GM12878 (cell line): ENCODE measurements around the gene ZBED3. TPM values are rescaled to one million over a fixed set of nuclear protein-coding genes. Genes with fewer than 3 reads are reported as not detected.

Experiments
- CREM ChIP-seq: IDR thresholded peaks from 2 replicates; pipeline ENCODE4 v1.6.1; 2014; ENCODE audit warnings: antibody characterized with exemption, low read depth
- EED ChIP-seq: sonication (generic); IDR thresholded peaks from 2 replicates; pipeline ENCODE4 v1.6.1; 2016; ENCODE audit warnings: antibody characterized with exemption, low read depth
- GATAD2B ChIP-seq: fragments of 450-650 bp; conservative IDR thresholded peaks from 2 replicates; pipeline ENCODE4 v1.6.1; 2017; ENCODE audit warnings: low read depth, mild to moderate bottlenecking, moderate library complexity
- MYB ChIP-seq: fragments of 150-350 bp; IDR thresholded peaks from 2 replicates; pipeline ENCODE4 v1.6.1; 2014; ENCODE audit warnings: mild to moderate bottlenecking, low read depth, low read length, borderline replicate concordance
- RUNX3 ChIP-seq: IDR thresholded peaks from 2 replicates; pipeline ENCODE4 v1.6.1; 2012; ENCODE audit warnings: low read length, inconsistent platforms
- SMARCA5 ChIP-seq: fragments of 450-650 bp; IDR thresholded peaks from 2 replicates; pipeline ENCODE4 v1.6.1; 2017; ENCODE audit warnings: mild to moderate bottlenecking
- TARDBP ChIP-seq: IDR thresholded peaks from 2 replicates; pipeline ENCODE4 v1.6.1; 2016; ENCODE audit warnings: borderline replicate concordance
- ZNF207 ChIP-seq: fragments of 450-650 bp; IDR thresholded peaks from 2 replicates; pipeline ENCODE4 v1.6.1; 2014; ENCODE audit warnings: antibody characterized with exemption, mild to moderate bottlenecking, borderline replicate concordance
- ZNF592 ChIP-seq: fragments of 450-650 bp; IDR thresholded peaks from 2 replicates; pipeline ENCODE4 v1.6.1; 2017; ENCODE audit warnings: mild to moderate bottlenecking, moderate library complexity
- polyA plus RNA-seq, 11 experiments: library from polyadenylated mRNA; depleted of rRNA in 4 of 11; unstranded in 6 of 11; stranded (reverse) in 5 of 11; fragments of >200 nt; fragmentation: Nextera tagmentation in 4 of 11; fragmentation: Illumina TruSeq in 1 of 11; extraction: Ambion mirVana in 4 of 11; extraction: Trizol in 1 of 11; gene quantifications; 1 replicate in 1 of 11; 2 replicates in 10 of 11; pipeline versions ENCODE4 v1.2.1 to v1.2.3, GENCODE V29; 2011 to 2016; ENCODE audit warnings: inconsistent platforms in 2 of 11, missing spikeins in 2 of 11, low read depth in 1 of 11
- total RNA-seq, 4 experiments: library from RNA; depleted of rRNA in 3 of 4; stranded (reverse); fragments of >200 nt in 3 of 4; fragmentation: Illumina TruSeq in 1 of 4; extraction: Trizol in 1 of 4; gene quantifications; 2 replicates each; pipeline versions ENCODE4 v1.2.1 to v1.2.3, GENCODE V29; 2013 to 2021
- TF ChIP-seq, protein P1 (sequence below): IDR thresholded peaks from 2 replicates; pipeline ENCODE4 v1.6.1; 2011; ENCODE audit warnings: borderline replicate concordance, low read depth, mild to moderate bottlenecking, moderate library complexity, mixed read lengths, low read length; ENCODE audit not compliant: insufficient read depth; ENCODE audit errors: extremely low read length
- TF ChIP-seq, protein P2 (sequence below): fragments of 450-650 bp; IDR thresholded peaks from 2 replicates; pipeline ENCODE4 v1.6.1; 2017; ENCODE audit warnings: borderline replicate concordance
- TF ChIP-seq, protein P3 (sequence below): fragments of 450-650 bp; IDR thresholded peaks from 2 replicates; pipeline ENCODE4 v1.6.1; 2017; ENCODE audit warnings: mild to moderate bottlenecking, moderate library complexity

The ZBED3 gene
- total and polyA plus RNA-seq, 10 of the 15 experiments (the other 5 are each of a cell fraction or from before 2014, with no cell fraction given), result 1.0 to 16.9 (median 2.5) TPM

DNA sequence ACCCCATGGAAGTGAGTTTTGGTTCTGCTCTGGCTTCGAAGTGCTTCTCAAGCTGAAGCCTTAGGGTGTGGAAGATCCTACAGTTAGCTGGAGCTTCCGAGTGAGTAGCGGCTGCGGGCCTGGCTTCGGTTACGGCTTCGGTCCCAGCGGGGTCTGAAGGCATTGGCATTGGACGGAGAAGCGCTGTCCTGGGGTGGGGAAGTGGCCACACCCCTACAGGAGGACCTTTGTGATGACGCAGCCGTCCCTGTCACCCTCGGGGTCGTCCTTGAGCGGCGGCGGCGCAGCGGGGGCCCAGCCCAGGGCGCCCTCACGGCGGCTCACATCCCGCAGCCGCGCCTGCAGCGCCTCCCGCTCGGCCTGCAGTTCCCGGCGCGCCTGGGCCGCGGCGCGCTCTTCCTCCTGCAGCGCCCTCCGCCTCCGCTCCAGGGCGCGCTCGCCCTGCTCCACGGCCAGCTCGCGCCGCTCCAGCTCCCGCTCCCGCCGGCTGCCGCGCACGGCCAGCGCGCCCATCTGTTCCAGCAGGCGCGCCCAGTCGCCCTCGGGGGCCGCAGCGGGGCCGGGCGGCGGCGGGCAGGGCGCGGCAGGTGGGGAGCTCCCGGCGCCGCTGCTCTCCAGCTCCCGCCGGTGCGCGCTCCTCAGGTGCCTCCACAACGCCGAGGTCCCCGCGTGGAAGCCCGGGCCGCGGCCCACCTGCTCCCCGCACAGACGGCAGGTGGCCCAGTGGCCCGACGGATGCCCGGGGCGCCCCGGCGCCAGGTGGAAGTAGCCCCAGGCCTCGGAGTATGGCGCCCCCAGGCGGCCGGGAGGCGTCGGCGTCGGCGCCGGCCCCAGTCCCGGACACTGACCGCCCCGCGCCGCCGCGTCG lies 9.9 kb downstream of the ZBED3 start (continued):
- TF ChIP-seq GATAD2B (peak; percentile 74), TARDBP (no peak), MYB (no peak), CREM (peak; percentile 12; the same call in 1 of the 2 replicates), SMARCA5 (no peak), RUNX3 (no peak), EED (no peak), ZNF207 (0 out of 2 replicates have a peak, but pooled peaks have one; percentile 38), ZNF592 (peak; percentile 15; the same call in 1 of the 2 replicates)
- TF ChIP-seq, protein P1, sequence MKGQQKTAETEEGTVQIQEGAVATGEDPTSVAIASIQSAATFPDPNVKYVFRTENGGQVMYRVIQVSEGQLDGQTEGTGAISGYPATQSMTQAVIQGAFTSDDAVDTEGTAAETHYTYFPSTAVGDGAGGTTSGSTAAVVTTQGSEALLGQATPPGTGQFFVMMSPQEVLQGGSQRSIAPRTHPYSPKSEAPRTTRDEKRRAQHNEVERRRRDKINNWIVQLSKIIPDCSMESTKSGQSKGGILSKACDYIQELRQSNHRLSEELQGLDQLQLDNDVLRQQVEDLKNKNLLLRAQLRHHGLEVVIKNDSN, result no peak
- TF ChIP-seq, protein P2, sequence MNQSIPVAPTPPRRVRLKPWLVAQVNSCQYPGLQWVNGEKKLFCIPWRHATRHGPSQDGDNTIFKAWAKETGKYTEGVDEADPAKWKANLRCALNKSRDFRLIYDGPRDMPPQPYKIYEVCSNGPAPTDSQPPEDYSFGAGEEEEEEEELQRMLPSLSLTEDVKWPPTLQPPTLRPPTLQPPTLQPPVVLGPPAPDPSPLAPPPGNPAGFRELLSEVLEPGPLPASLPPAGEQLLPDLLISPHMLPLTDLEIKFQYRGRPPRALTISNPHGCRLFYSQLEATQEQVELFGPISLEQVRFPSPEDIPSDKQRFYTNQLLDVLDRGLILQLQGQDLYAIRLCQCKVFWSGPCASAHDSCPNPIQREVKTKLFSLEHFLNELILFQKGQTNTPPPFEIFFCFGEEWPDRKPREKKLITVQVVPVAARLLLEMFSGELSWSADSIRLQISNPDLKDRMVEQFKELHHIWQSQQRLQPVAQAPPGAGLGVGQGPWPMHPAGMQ, result no peak
- TF ChIP-seq, protein P3, sequence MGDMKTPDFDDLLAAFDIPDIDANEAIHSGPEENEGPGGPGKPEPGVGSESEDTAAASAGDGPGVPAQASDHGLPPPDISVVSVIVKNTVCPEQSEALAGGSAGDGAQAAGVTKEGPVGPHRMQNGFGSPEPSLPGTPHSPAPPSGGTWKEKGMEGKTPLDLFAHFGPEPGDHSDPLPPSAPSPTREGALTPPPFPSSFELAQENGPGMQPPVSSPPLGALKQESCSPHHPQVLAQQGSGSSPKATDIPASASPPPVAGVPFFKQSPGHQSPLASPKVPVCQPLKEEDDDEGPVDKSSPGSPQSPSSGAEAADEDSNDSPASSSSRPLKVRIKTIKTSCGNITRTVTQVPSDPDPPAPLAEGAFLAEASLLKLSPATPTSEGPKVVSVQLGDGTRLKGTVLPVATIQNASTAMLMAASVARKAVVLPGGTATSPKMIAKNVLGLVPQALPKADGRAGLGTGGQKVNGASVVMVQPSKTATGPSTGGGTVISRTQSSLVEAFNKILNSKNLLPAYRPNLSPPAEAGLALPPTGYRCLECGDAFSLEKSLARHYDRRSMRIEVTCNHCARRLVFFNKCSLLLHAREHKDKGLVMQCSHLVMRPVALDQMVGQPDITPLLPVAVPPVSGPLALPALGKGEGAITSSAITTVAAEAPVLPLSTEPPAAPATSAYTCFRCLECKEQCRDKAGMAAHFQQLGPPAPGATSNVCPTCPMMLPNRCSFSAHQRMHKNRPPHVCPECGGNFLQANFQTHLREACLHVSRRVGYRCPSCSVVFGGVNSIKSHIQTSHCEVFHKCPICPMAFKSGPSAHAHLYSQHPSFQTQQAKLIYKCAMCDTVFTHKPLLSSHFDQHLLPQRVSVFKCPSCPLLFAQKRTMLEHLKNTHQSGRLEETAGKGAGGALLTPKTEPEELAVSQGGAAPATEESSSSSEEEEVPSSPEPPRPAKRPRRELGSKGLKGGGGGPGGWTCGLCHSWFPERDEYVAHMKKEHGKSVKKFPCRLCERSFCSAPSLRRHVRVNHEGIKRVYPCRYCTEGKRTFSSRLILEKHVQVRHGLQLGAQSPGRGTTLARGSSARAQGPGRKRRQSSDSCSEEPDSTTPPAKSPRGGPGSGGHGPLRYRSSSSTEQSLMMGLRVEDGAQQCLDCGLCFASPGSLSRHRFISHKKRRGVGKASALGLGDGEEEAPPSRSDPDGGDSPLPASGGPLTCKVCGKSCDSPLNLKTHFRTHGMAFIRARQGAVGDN, result peak; percentile 45; the same call in 1 of the 2 replicates
